Astrocyte (in vitro differentiated cells and primary cell): ENCODE measurements around the gene LNX2.

Experiments
- EZH2 ChIP-seq: IDR thresholded peaks from 2 replicates; pipeline ENCODE4 v1.6.1; 2012; ENCODE audit warnings: mild to moderate bottlenecking, low read length, inconsistent platforms; ENCODE audit not compliant: insufficient read depth
- TF ChIP-seq, protein P1 (sequence below): IDR thresholded peaks from 2 replicates; pipeline ENCODE4 v1.5.1; 2011; ENCODE audit warnings: low read depth, mild to moderate bottlenecking, inconsistent platforms, low read length, moderate library complexity; ENCODE audit not compliant: insufficient read depth

DNA sequence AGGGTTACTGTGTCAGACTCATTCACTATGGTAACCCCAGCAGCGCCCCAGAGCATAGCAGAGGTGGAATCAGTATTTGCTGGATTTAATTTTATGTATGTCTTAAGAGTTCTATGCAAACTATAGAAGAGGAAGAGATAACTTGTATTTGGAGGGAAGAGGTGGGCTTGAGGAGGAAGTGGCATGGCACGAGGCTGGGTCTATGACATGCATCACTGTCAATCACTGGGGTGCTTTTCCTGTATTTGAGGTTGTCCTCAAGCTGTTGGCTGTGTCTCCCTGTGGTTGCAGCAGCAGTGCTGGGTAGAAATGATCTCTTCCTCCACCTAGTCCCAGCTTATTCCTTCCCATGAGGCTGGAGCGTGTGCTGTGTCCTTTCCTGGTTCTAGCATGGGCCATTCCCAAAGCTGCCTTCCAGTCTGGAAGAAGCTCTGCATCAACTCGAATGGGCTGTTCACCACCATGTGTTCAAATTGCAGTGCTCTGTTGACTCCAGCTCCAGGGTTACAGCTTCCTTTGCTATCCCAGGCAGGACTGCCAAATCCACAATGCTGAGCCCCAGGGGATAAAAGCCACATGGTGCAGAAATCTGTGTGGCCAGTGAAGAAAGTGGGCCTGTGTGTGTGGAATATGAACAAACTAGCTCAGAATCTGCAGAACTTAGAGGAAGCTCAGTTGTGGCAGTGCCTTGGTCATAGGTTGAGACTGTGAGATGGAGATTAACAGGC, 96.8 kb downstream of the LNX2 start:
- no peak for TF ChIP-seq EZH2
- TF ChIP-seq, protein P1, sequence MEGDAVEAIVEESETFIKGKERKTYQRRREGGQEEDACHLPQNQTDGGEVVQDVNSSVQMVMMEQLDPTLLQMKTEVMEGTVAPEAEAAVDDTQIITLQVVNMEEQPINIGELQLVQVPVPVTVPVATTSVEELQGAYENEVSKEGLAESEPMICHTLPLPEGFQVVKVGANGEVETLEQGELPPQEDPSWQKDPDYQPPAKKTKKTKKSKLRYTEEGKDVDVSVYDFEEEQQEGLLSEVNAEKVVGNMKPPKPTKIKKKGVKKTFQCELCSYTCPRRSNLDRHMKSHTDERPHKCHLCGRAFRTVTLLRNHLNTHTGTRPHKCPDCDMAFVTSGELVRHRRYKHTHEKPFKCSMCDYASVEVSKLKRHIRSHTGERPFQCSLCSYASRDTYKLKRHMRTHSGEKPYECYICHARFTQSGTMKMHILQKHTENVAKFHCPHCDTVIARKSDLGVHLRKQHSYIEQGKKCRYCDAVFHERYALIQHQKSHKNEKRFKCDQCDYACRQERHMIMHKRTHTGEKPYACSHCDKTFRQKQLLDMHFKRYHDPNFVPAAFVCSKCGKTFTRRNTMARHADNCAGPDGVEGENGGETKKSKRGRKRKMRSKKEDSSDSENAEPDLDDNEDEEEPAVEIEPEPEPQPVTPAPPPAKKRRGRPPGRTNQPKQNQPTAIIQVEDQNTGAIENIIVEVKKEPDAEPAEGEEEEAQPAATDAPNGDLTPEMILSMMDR, result no peak
